Mesendoderm (in vitro differentiated cells): ENCODE measurements around the gene TRERF1.

Source experiments
- DNase-seq: peaks from one replicate; pipeline ENCODE4 v3.0.0; 2013
- H2AK5ac ChIP-seq: 2 replicates; pipeline ENCODE4 v1.6.1; 2013; ENCODE audit warnings: low read length, inconsistent platforms
- H2BK120ac ChIP-seq: 2 replicates; pipeline ENCODE4 v1.6.1; 2013; ENCODE audit warnings: low read depth, mild to moderate bottlenecking, low read length, moderate library complexity, mixed read lengths
- H2BK15ac ChIP-seq: replicated peaks from 2 replicates; pipeline ENCODE4 v1.6.1; 2013; ENCODE audit warnings: low read depth, mild to moderate bottlenecking, moderate library complexity
- H2BK5ac ChIP-seq: 2 replicates; pipeline ENCODE4 v1.6.1; 2013; ENCODE audit warnings: low read length, inconsistent platforms
- H3K18ac ChIP-seq: 2 replicates; pipeline ENCODE4 v1.6.1; 2013; ENCODE audit warnings: mild to moderate bottlenecking, low read length, mixed read lengths
- H3K23ac ChIP-seq: one replicate; pipeline ENCODE4 v1.6.1; 2013; ENCODE audit warnings: low read length
- H3K27ac ChIP-seq: 2 replicates; pipeline ENCODE4 v1.5.1; 2013; ENCODE audit warnings: low read depth, mild to moderate bottlenecking, inconsistent platforms, low read length, moderate library complexity
- H3K27me3 ChIP-seq: 2 replicates; pipeline ENCODE4 v1.6.1; 2013; ENCODE audit warnings: low read length, control low read depth, mild to moderate bottlenecking, inconsistent platforms; ENCODE audit not compliant: insufficient read depth, poor library complexity
- H3K36me3 ChIP-seq: 2 replicates; pipeline ENCODE4 v1.6.1; 2013; ENCODE audit warnings: low read length, inconsistent platforms; ENCODE audit not compliant: control insufficient read depth, insufficient read depth
- H3K4ac ChIP-seq: one replicate; pipeline ENCODE4 v1.6.1; 2013; ENCODE audit warnings: low read depth, mild to moderate bottlenecking, low read length, moderate library complexity
- H3K4me1 ChIP-seq: 2 replicates; pipeline ENCODE4 v1.6.1; 2013; ENCODE audit warnings: low read depth, low read length, inconsistent platforms; ENCODE audit not compliant: control insufficient read depth
- H3K4me2 ChIP-seq: 2 replicates; pipeline ENCODE4 v1.6.1; 2013; ENCODE audit warnings: low read length
- H3K4me3 ChIP-seq: 2 replicates; pipeline ENCODE4 v1.5.1; 2013; ENCODE audit warnings: mild to moderate bottlenecking, low read length
- H3K56ac ChIP-seq: one replicate; pipeline ENCODE4 v1.6.1; 2013; ENCODE audit warnings: low read length
- H3K79me1 ChIP-seq: 2 replicates; pipeline ENCODE4 v1.6.1; 2013; ENCODE audit warnings: low read length, inconsistent platforms
- H3K79me2 ChIP-seq: 2 replicates; pipeline ENCODE4 v1.6.1; 2013; ENCODE audit warnings: mild to moderate bottlenecking, low read length; ENCODE audit not compliant: control insufficient read depth, insufficient read depth
- H3K9ac ChIP-seq: 2 replicates; pipeline ENCODE4 v1.6.1; 2013; ENCODE audit warnings: low read length, inconsistent platforms
- H4K5ac ChIP-seq: one replicate; pipeline ENCODE4 v1.6.1; 2013; ENCODE audit warnings: low read length
- H4K8ac ChIP-seq: one replicate; pipeline ENCODE4 v1.6.1; 2013; ENCODE audit warnings: low read depth, mild to moderate bottlenecking, control low read depth, low read length, moderate library complexity
- WGBS: extraction: QIAGEN DNeasy Blood & Tissue Kit; methylation state at CpG from one replicate; pipeline ENCODE4 v1.1.7; 2013; ENCODE audit warnings: low lambda C conversion rate, missing lambda C conversion rate; ENCODE audit not compliant: insufficient coverage; ENCODE audit errors: extremely low coverage; 5-methylcytosine and 5-hydroxymethylcytosine counted together

The TRERF1 gene

DNA sequence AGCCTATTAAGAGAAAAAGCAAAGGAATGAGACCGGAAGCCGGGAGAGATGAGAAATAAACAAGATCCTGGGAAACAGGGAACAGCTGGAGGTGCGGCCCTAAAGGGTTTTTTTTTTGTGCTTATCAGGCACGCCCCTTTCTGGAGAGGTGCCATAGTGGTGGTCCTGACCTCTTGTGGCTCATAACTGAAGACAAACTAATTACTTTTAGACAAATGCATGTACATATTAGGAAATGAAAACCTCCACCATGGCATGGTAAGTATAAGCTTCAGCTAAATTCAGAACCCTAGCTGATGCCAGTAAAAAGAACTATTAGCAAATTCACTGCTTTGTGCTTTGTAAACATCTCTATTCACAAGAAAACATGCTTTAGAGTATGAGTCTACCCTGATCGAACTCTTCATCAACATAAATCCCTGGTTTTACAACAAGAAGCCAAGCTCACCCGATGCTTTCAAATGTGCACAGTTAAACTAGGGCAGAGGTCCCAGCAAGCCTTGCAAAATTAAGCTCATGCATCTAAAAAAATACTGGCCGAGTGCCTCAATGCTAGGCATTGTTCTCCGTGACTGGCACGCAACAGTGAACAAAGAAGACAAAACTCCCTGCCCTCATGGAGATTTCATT, 137.7 kb downstream of the TRERF1 start:
- Histone ChIP-seq H4K8ac (no peak overlapping the region), H3K4me2 (no peak overlapping the region), H2AK5ac (no peak overlapping the region), H3K79me1 (no peaks in the 10 kb centered on the region), H3K23ac (no peak overlapping the region), H3K56ac (no peak overlapping the region), H3K4me1 (peaks cover 15% of the 10 kb centered on the region), H3K4me3 (no peak overlapping the region), H3K27me3 (no peaks in the 10 kb centered on the region), H3K9ac (no peak overlapping the region), H3K18ac (no peak overlapping the region), H3K79me2 (no peaks in the 10 kb centered on the region), H2BK15ac (no peak overlapping the region), H4K5ac (no peak overlapping the region), H2BK5ac (no peak overlapping the region), H3K27ac (no peak overlapping the region), H3K4ac (no peak overlapping the region), H3K36me3 (no peaks in the 10 kb centered on the region), H2BK120ac (no peak overlapping the region)
- DNase-seq, result no peak
- WGBS, result no CpG with 5 or more reads among the region's 9 CpGs

- H3K27ac ChIP-seq, result no peak overlapping the region
- no CpG with 5 or more reads among the region's 6 CpGs for WGBS
Measured at GRCh38 chr6:42313038-42313437, 138.7 kb downstream of the TRERF1 start.

DNA sequence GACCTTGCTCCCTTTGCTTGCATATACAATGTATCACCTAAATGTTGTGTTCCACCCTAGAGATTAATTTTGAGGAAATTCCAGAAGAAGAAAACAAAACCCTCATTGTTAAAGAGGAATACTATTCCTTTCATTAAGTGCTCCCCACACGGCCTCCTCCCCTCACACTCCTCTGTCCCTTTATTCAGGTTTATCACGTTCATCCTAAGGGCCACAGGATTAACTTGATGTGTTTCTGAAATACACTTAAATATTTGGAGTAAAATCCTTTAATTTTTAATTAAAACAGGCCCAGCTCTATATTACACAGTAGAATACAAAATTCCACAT, 144.6 kb downstream of the TRERF1 start:
- Histone ChIP-seq H3K4ac (no peak overlapping the region), H2AK5ac (no peak overlapping the region), H4K5ac (no peak overlapping the region), H3K36me3 (no peaks in the 10 kb centered on the region), H3K4me2 (no peak overlapping the region), H2BK15ac (no peak overlapping the region), H3K27me3 (no peaks in the 10 kb centered on the region), H3K4me3 (no peak overlapping the region), H3K18ac (no peak overlapping the region), H3K56ac (no peak overlapping the region), H4K8ac (no peak overlapping the region), H3K79me2 (no peaks in the 10 kb centered on the region), H3K79me1 (peaks cover 1% of the 10 kb centered on the region), H2BK5ac (no peak overlapping the region), H2BK120ac (no peak overlapping the region), H3K4me1 (peaks cover 3% of the 10 kb centered on the region), H3K23ac (no peak overlapping the region), H3K9ac (no peak overlapping the region), H3K27ac (no peak overlapping the region)
- no CpG with 5 or more reads among the region's 2 CpGs for WGBS
- no peak for DNase-seq

More at GRCh38 chr6:42313038-42313437, 138.7 kb downstream of the TRERF1 start:
- Histone ChIP-seq H3K56ac (no peak overlapping the region), H3K4me1 (peaks cover 15% of the 10 kb centered on the region), H2BK15ac (no peak overlapping the region), H3K79me2 (no peaks in the 10 kb centered on the region), H3K79me1 (no peaks in the 10 kb centered on the region), H3K36me3 (no peaks in the 10 kb centered on the region), H3K9ac (no peak overlapping the region), H4K8ac (no peak overlapping the region), H3K4me3 (no peak overlapping the region), H3K4me2 (no peak overlapping the region), H2AK5ac (no peak overlapping the region), H4K5ac (no peak overlapping the region), H2BK5ac (no peak overlapping the region), H3K23ac (no peak overlapping the region), H3K18ac (no peak overlapping the region), H3K4ac (no peak overlapping the region), H3K27me3 (no peaks in the 10 kb centered on the region), H2BK120ac (no peak overlapping the region)
- no peak for DNase-seq

- H4K5ac ChIP-seq, result no peak overlapping the region
- H2AK5ac ChIP-seq, result no peak overlapping the region
- no peak overlapping the region for H3K18ac ChIP-seq
- no peak overlapping the region for H3K4me2 ChIP-seq
- no peak for DNase-seq
- no peak overlapping the region for H2BK15ac ChIP-seq
- no peak overlapping the region for H3K56ac ChIP-seq
- WGBS, result no CpG with 5 or more reads among the region's 7 CpGs
- H3K27me3 ChIP-seq, result no peaks in the 10 kb centered on the region
- H3K4me3 ChIP-seq, result no peak overlapping the region
- H3K9ac ChIP-seq, result no peak overlapping the region
- no peak overlapping the region for H2BK5ac ChIP-seq
- H3K27ac ChIP-seq, result no peak overlapping the region
- no peak overlapping the region for H3K23ac ChIP-seq
- H3K4ac ChIP-seq, result no peak overlapping the region
- peaks cover 3% of the 10 kb centered on the region for H3K4me1 ChIP-seq
- no peaks in the 10 kb centered on the region for H3K36me3 ChIP-seq
- no peak overlapping the region for H4K8ac ChIP-seq
- peaks cover 1% of the 10 kb centered on the region for H3K79me1 ChIP-seq
- H2BK120ac ChIP-seq, result no peak overlapping the region
- no peaks in the 10 kb centered on the region for H3K79me2 ChIP-seq
Measured at GRCh38 chr6:42306439-42307140, 145.1 kb downstream of the TRERF1 start.

GRCh38 chr6:42304053-42304712, 147.5 kb downstream of the TRERF1 start:
- H4K8ac ChIP-seq, result no peak overlapping the region
- peaks cover 1% of the 10 kb centered on the region for H3K79me1 ChIP-seq
- no peak overlapping the region for H3K4me3 ChIP-seq
- peak overlapping the region; percentile 51 for H3K56ac ChIP-seq
- H3K18ac ChIP-seq, result no peak overlapping the region
- H2AK5ac ChIP-seq, result no peak overlapping the region
- H2BK120ac ChIP-seq, result no peak overlapping the region
- H3K4me1 ChIP-seq, result peaks cover 3% of the 10 kb centered on the region
- H3K27ac ChIP-seq, result no peak overlapping the region
- no peak overlapping the region for H2BK15ac ChIP-seq
- H4K5ac ChIP-seq, result no peak overlapping the region
- no peak overlapping the region for H3K9ac ChIP-seq
- no peaks in the 10 kb centered on the region for H3K36me3 ChIP-seq
- no peaks in the 10 kb centered on the region for H3K27me3 ChIP-seq
- WGBS, result no CpG with 5 or more reads among the region's 6 CpGs
- no peak overlapping the region for H3K4ac ChIP-seq
- DNase-seq, result no peak
- no peak overlapping the region for H3K23ac ChIP-seq
- no peaks in the 10 kb centered on the region for H3K79me2 ChIP-seq
- H2BK5ac ChIP-seq, result no peak overlapping the region
- no peak overlapping the region for H3K4me2 ChIP-seq
